Esophagus muscularis mucosa (tissue), 4 donors: ENCODE measurements around the gene AGAP3. TPM values are rescaled to one million over a fixed set of nuclear protein-coding genes. Genes with fewer than 3 reads are reported as not detected.

Experiments used
- DNase-seq: peaks from one replicate; pipeline ENCODE4 v3.0.0-alpha.2; 2017; ENCODE audit errors: extremely low spot score
- H3K27ac ChIP-seq, 4 donors: fragments of 200-600 bp; sonication (generic); replicated peaks in 1 of 4; 1 replicate in 3 of 4; 2 replicates in 1 of 4; pipeline ENCODE4 v1.5.1; 2016 to 2019; ENCODE audit warnings: mild to moderate bottlenecking in 1 of 4
- H3K27me3 ChIP-seq, 4 donors: fragments of 200-600 bp; sonication (generic); one replicate each; pipeline versions ENCODE4 v1.5.1 to v1.6.0; 2016 to 2019
- H3K36me3 ChIP-seq, 4 donors: fragments of 200-600 bp; sonication (generic); one replicate each; pipeline ENCODE4 v1.5.1; 2016 to 2019
- H3K4me1 ChIP-seq, 4 donors: fragments of 200-600 bp; sonication (generic); one replicate each; pipeline ENCODE4 v1.5.1; 2016 to 2019
- H3K4me3 ChIP-seq, 4 donors: fragments of 200-600 bp; sonication (generic); 1 replicate in 2 of 4; 2 replicates in 2 of 4; pipeline ENCODE4 v1.5.1; 2016 to 2019; ENCODE audit warnings: mild to moderate bottlenecking in 4 of 4, moderate library complexity in 1 of 4
- H3K9me3 ChIP-seq, 4 donors: fragments of 200-600 bp; sonication (generic); 1 replicate in 3 of 4; 2 replicates in 1 of 4; pipeline ENCODE4 v1.5.1; 2016 to 2019
- CTCF ChIP-seq, 3 experiments: fragments of 200-600 bp in 2 of 3; fragments of 450-650 bp in 1 of 3; sonication (generic) in 2 of 3; IDR thresholded peaks; one replicate each; pipeline ENCODE4 v1.5.1; 2017 to 2019; ENCODE audit warnings: antibody characterized with exemption in 3 of 3, mild to moderate bottlenecking in 2 of 3, moderate library complexity in 1 of 3
- EP300 ChIP-seq: sonication (generic); formaldehyde crosslinking; IDR thresholded peaks from one replicate; pipeline ENCODE4 v1.6.1; 2017; ENCODE audit warnings: antibody characterized with exemption
- POLR2A ChIP-seq: fragments of 450-650 bp; IDR thresholded peaks from one replicate; pipeline ENCODE4 v1.6.1; 2017; ENCODE audit warnings: antibody characterized with exemption, moderate library complexity, mild to moderate bottlenecking, low read depth
- POLR2AphosphoS5 ChIP-seq, 2 donors: sonication (generic); formaldehyde crosslinking; IDR thresholded peaks; one replicate each; pipeline ENCODE4 v1.6.1; 2017; ENCODE audit warnings: antibody characterized with exemption in 2 of 2
- WGBS: methylation state at CpG from one replicate; pipeline ENCODE4 v1.1.5; 2018; 5-methylcytosine and 5-hydroxymethylcytosine counted together
- intact Hi-C: fragments of 100-400 bp; cut with DNase I; formaldehyde crosslinking; loops from one replicate; pipeline ENCODE4 v1.15.1; 2023
- total RNA-seq, 4 donors: library from RNA; depleted of rRNA; stranded (reverse); fragments of >200 nt; gene quantifications; one replicate each; pipeline versions ENCODE4 v1.1.0 to v1.2.1, GENCODE V29; 2016

AGAP3 gene
- total RNA-seq, 4 donors from 2014 or later: 33.8 to 71.2 (median 60.0) TPM

DNA sequence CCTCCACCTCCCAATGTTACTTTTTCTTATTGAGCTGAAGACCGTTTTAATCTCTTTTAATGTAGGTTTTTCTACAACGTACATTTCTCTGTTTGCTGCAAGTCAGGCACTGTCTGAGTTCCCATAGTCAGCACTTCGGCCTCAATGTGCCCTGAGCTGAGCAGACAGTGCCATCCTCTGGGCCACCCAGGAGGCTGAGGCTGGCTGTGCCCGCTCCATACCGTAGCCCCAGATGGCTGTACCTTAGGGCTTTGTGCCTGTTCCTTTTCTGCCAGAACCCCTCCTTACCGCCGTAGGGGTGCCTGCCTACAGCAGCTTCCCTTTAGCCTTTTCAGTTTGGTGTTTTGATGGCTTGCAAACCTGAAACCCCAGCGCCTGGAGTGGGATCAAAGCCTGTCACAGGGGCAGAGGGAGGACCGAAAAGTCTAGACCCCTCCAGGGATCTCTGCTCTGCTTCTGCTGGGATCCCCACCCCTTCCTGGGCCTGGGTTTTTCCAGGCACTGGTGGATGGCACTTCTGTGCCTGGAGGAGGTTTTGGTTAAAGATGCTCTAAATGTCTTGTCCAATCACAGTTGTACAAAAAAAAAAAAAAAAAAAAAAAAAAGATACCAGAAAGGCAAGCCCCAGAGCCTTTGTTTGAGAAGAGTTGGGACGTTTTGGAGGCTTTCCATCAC is 9.0 kb downstream of the AGAP3 start:
- 74% methylated on average over 10 of the region's 10 CpGs for WGBS
- Histone ChIP-seq H3K9me3 (no peaks in the 10 kb centered on the region), H3K4me1 (peaks cover 36 to 78% (median 53%) of the 10 kb centered on the region in 4 donors), H3K27ac (no peak overlapping the region), H3K36me3 (peaks cover 0 to 13% (median 9%) of the 10 kb centered on the region in 4 donors), H3K27me3 (no peaks in the 10 kb centered on the region), H3K4me3 (no peak overlapping the region)
- no peak for TF ChIP-seq EP300
- no peak for TF ChIP-seq CTCF (IDR thresholded peaks at IDR 0.05)
- no peak for TF ChIP-seq POLR2A
- no peak for DNase-seq
- intact Hi-C loops: no loop called here

DNA sequence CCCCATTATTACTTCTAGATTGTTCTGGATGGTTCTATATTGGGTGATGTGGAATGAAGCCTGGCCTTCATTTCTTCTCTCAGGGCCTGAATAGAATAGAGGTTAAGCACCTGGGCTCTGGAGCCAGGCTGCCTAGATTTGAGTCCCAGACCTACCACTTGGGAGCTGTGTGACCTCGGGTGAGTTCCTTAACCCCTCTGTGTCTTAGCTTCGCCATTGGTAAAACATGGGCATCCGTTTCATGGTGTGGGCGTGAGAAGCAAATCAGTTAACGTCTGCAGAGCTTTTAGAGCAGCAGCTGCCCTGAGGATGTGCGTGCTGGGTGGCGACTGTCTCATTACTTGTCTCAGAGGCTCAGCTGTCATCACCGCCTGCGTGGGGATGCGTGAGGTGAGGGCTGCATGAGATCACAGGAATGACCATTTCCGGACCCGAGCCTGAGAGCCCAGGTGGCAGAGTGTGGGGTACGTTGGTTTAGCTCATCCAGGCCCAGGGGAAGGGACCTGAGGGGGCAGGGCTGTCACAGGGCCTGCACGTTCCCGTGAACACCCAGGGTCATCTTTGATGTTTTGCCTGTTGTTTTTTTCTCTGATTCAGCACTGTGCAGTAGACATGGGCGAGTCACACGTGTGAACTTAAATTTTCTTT is 9.7 kb downstream of the AGAP3 start:
- no peak for TF ChIP-seq EP300
- no peak for TF ChIP-seq POLR2A
- no peak for TF ChIP-seq POLR2AphosphoS5 (IDR thresholded peaks at IDR 0.05)
- no peak for TF ChIP-seq CTCF (IDR thresholded peaks at IDR 0.05)
- Histone ChIP-seq H3K4me3 (no peak overlapping the region), H3K36me3 (peaks cover 0 to 13% (median 9%) of the 10 kb centered on the region in 4 donors), H3K9me3 (no peaks in the 10 kb centered on the region), H3K27me3 (no peaks in the 10 kb centered on the region), H3K4me1 (peaks cover 38 to 78% (median 51%) of the 10 kb centered on the region in 4 donors), H3K27ac (no peak overlapping the region)
- WGBS: 87% methylated on average over 17 of the region's 17 CpGs
- intact Hi-C loops: no loop called here
- DNase-seq: no peak

DNA sequence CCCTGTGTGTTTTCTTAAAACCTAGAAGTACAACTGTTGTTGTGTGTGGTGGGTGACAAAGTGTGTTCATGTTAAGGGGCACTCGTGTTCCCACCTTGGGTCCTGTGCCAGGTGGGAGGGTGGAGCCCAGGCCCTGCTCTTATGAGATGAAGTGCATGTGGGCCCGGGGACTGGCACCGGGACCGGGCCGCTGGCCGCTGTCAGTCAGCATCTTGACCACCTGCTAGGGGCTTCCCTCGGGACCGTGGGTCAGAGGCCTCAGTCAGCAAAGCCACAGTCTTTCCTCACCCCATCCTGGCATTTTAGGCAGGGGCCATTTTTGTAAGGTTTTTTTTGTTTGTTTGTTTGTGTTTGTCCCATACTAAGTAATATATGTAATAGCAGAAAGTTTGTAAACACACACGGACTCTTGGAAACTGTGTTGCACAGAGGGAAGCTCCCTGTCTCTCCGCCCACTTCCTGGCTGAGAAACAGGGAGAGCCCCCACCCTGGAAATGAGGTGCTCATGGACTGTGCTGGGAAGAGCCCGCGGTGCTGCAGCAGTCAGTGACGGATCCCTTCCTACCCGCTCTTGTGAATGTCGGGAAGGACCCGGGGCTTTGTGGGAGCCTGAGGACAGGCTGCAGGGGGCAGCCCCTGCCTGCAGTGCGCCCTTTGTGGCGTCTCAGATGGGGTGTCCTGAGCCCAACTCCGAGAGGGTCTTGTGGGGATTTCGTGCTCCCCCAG is 13.4 kb downstream of the AGAP3 start:
- H3K4me1 ChIP-seq: peaks cover 26 to 61% (median 40%) of the 10 kb centered on the region in 4 donors
- 68% methylated on average over 11 of the region's 20 CpGs for WGBS
- TF ChIP-seq POLR2A (no peak), EP300 (no peak), POLR2AphosphoS5 (IDR thresholded peaks at IDR 0.05) (no peak), CTCF (IDR thresholded peaks at IDR 0.05) (no peak)
- H3K36me3 ChIP-seq: peaks cover 0 to 11% (median 7%) of the 10 kb centered on the region in 4 donors
- intact Hi-C loops: no loop called here
- DNase-seq: no peak
- H3K27ac ChIP-seq: no peak overlapping the region
- no peaks in the 10 kb centered on the region for H3K27me3 ChIP-seq
- no peaks in the 10 kb centered on the region for H3K9me3 ChIP-seq
- H3K4me3 ChIP-seq: no peak overlapping the region

- no peak overlapping the region for H3K27ac ChIP-seq
- TF ChIP-seq POLR2A (no peak), POLR2AphosphoS5 (IDR thresholded peaks at IDR 0.05) (no peak), CTCF (IDR thresholded peaks at IDR 0.05) (no peak), EP300 (no peak)
- peaks cover 26 to 53% (median 34%) of the 10 kb centered on the region in 4 donors for H3K4me1 ChIP-seq
- H3K4me3 ChIP-seq: no peak overlapping the region
- H3K36me3 ChIP-seq: peaks cover 0 to 13% (median 8%) of the 10 kb centered on the region in 4 donors
- no peak for DNase-seq
- H3K9me3 ChIP-seq: no peaks in the 10 kb centered on the region
- intact Hi-C loops: no loop called here
- WGBS: 92% methylated on average over 2 of the region's 10 CpGs
- no peaks in the 10 kb centered on the region for H3K27me3 ChIP-seq
These were observed 14.6 kb downstream of the AGAP3 start for GRCh38 chr7:151100921-151101320.
